Epithelial cell of proximal tubule (primary cell): ENCODE measurements around the gene RSL24D1. TPM values are rescaled to one million over a fixed set of nuclear protein-coding genes. Genes with fewer than 3 reads are reported as not detected.

Experiments
- DNase-seq: peaks from one replicate; pipeline ENCODE4 v3.0.0-alpha.2; 2011; ENCODE audit warnings: low read depth
- H3K4me3 ChIP-seq: 2 replicates; pipeline ENCODE4 v1.5.1; 2011; ENCODE audit warnings: low read depth, mild to moderate bottlenecking, low read length
- total RNA-seq: library from RNA; depleted of rRNA; stranded (reverse); fragments of >200 nt; gene quantifications from 2 replicates; pipeline ENCODE4 v1.2.3, GENCODE V29; 2015
- TF ChIP-seq, protein P1 (sequence below): conservative IDR thresholded peaks from 2 replicates; pipeline ENCODE4 v1.5.1; 2012; ENCODE audit warnings: low read depth, mild to moderate bottlenecking, low read length

The RSL24D1 gene
- total RNA-seq, 1 donor from 2014 or later: 80.3 TPM

- no peak overlapping the region for H3K4me3 ChIP-seq
- TF ChIP-seq, protein P1, sequence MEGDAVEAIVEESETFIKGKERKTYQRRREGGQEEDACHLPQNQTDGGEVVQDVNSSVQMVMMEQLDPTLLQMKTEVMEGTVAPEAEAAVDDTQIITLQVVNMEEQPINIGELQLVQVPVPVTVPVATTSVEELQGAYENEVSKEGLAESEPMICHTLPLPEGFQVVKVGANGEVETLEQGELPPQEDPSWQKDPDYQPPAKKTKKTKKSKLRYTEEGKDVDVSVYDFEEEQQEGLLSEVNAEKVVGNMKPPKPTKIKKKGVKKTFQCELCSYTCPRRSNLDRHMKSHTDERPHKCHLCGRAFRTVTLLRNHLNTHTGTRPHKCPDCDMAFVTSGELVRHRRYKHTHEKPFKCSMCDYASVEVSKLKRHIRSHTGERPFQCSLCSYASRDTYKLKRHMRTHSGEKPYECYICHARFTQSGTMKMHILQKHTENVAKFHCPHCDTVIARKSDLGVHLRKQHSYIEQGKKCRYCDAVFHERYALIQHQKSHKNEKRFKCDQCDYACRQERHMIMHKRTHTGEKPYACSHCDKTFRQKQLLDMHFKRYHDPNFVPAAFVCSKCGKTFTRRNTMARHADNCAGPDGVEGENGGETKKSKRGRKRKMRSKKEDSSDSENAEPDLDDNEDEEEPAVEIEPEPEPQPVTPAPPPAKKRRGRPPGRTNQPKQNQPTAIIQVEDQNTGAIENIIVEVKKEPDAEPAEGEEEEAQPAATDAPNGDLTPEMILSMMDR: no peak
- no peak for DNase-seq
Observed at GRCh38 chr15:55238877-55239276, 42.1 kb upstream of the RSL24D1 start.

DNA sequence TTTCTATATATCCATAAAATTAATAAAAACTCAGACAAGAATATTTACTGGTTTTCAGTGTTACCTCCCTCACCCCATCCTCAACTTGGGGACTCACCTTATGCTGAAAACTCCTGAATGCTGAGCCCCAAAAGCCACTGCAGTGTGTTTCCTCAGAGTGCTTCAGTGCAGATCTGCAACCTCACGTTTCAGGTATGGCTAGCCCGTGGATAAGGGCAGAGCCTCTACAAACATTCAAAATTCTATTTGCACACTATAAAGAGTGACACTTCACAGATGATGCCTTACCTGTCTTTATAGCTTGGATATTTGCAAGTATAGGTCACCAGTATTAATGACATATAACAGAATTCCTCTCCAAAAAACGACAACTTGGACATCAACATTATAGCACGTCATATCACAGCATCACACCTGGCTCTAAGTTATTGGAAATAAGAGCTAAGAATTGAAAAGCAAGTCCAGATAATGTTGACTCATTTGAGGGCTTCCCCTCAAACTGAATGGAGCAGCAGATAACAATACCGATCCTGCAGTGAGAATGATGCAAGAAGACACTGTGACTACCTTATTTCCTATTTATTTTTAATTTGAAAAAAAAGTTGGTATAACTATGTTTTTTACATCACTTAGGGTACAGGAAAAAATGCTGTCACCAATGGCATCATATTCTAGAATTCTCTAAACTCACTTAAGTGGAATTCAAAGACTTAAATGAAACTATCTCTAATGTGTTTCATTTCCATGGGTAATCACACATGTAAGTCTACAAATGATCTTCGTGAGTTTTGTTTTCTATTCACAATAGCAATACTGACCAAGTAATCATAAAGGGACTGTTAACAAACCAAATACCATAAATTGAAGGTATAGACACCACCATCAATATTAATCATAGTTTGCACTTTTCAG is 40.7 kb upstream of the RSL24D1 start:
- DNase-seq: no peak
- H3K4me3 ChIP-seq: no peak overlapping the region
- TF ChIP-seq, protein P1: no peak

DNA sequence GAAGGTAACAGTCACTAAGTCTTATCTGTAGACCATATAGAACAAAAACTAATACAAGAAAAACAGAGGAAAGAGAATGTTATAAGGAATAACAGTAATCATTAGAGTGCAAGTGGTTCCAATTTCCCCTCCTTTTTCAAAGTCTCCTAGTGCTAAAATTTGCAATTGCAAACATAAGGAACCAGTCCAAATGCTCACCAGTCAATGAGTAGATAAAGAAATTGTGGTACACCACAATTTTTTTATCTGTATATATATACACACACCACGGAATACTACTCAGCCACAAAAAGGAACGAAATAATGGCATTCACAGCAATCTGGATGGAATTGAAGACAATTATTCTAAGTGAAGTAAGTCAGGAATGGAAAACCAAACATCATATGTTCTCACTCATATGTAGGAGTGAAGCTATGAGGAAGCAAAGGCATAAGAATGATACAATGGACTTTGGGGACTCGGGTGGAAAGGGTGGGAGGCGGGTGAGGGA is 38.9 kb upstream of the RSL24D1 start:
- DNase-seq: no peak
- H3K4me3 ChIP-seq: no peak overlapping the region
- TF ChIP-seq, protein P1: no peak

GRCh38 chr15:55234800-55235104 is 38.0 kb upstream of the RSL24D1 start:
- no peak for DNase-seq
- TF ChIP-seq, protein P1: no peak
- H3K4me3 ChIP-seq: no peak overlapping the region

DNA sequence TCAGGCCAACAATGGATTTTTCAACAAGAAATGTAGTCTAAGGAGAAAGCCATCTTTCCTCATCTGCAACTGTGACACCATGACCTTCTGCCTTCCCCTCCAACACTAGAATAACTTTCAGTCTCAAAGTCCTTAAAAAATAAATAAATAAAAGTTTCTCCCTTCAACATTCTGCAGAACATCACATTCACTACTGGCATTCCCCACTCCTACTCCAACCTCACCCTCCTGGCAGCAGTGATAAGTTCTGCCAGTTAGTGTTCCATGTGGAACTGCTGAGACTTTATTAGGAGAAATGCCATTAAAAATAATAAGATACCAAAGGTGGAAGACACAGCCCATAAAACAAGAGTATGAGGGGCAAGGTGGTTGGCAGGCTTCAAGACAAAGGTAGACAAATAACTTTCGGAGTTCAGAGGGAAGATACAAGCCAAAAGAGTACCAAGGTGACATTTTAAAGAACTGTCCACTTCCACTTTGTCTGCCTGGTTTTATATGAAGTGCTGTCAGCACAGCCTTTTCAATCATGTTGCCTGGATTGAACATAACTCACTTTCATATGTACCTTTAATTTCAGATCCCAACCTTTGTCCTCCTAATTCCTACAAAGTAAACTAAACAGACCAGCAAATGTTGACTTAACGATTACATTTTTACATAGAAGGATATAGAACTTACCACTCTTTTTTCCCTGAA is 37.5 kb upstream of the RSL24D1 start:
- no peak for DNase-seq
- no peak overlapping the region for H3K4me3 ChIP-seq
- TF ChIP-seq, protein P1: no peak

- TF ChIP-seq, protein P1: no peak
- DNase-seq: no peak
- no peak overlapping the region for H3K4me3 ChIP-seq
Observed at GRCh38 chr15:55231455-55231854, 34.7 kb upstream of the RSL24D1 start.
